Neural cell (in vitro differentiated cells): ENCODE data around the gene NAMPT. TPM values are rescaled to one million over a fixed set of nuclear protein-coding genes. Genes with fewer than 3 reads are reported as not detected.

Experiments used
- H2AFZ ChIP-seq: fragments of 200-600, 300-800 bp; sonication (generic), shearing (Covaris generic); 2 replicates; pipeline ENCODE4 v1.6.0; 2014; ENCODE audit warnings: low read depth, mild to moderate bottlenecking, antibody characterized with exemption, low read length, moderate library complexity
- H3F3A ChIP-seq: fragments of 200-600 bp; shearing (Covaris generic); 2 replicates; pipeline ENCODE4 v1.6.1; 2016; ENCODE audit warnings: mild to moderate bottlenecking, moderate library complexity, mixed read lengths, antibody characterized with exemption, low read length; ENCODE audit not compliant: insufficient read depth, poor library complexity, severe bottlenecking
- H3K27ac ChIP-seq: fragments of 200-600, 300-800 bp; sonication (generic), shearing (Covaris generic); 2 replicates; pipeline ENCODE4 v1.5.1; 2014; ENCODE audit warnings: mild to moderate bottlenecking, low read length, moderate library complexity
- H3K27me3 ChIP-seq: fragments of 300-800, 200-600 bp; sonication (generic), shearing (Covaris generic); 2 replicates; pipeline ENCODE4 v1.6.0; 2014; ENCODE audit warnings: mild to moderate bottlenecking, low read depth, low read length, moderate library complexity; ENCODE audit not compliant: insufficient read depth
- H3K36me3 ChIP-seq: fragments of 300-800, 200-600 bp; sonication (generic), shearing (Covaris generic); 2 replicates; pipeline ENCODE4 v1.5.1; 2014; ENCODE audit warnings: mild to moderate bottlenecking, antibody characterized with exemption, low read length, moderate library complexity; ENCODE audit not compliant: insufficient read depth
- H3K4me2 ChIP-seq: fragments of 300-800, 200-600 bp; sonication (generic), shearing (Covaris generic); 2 replicates; pipeline ENCODE4 v1.6.0; 2014; ENCODE audit warnings: mild to moderate bottlenecking, low read length
- H3K4me3 ChIP-seq: fragments of 300-800, 200-600 bp; sonication (generic), shearing (Covaris generic); 2 replicates; pipeline ENCODE4 v1.5.1; 2014; ENCODE audit warnings: mild to moderate bottlenecking, low read length, moderate library complexity
- H3K79me2 ChIP-seq: fragments of 200-600 bp; shearing (Covaris generic); replicated peaks from 2 replicates; pipeline ENCODE4 v1.6.0; 2014; ENCODE audit warnings: mild to moderate bottlenecking, low read length, moderate library complexity; ENCODE audit not compliant: insufficient read depth
- H3K9ac ChIP-seq: fragments of 300-800, 200-600 bp; sonication (generic), shearing (Covaris generic); 2 replicates; pipeline ENCODE4 v1.6.1; 2016; ENCODE audit warnings: mild to moderate bottlenecking, low read length, mixed read lengths
- H3K9me2 ChIP-seq: fragments of 200-600 bp; shearing (Covaris generic); 2 replicates; pipeline ENCODE4 v1.6.1; 2016; ENCODE audit warnings: mild to moderate bottlenecking, low read length, mixed read lengths; ENCODE audit not compliant: insufficient read depth
- H3K9me3 ChIP-seq: fragments of 200-600, 300-800 bp; sonication (generic), shearing (Covaris generic); 2 replicates; pipeline ENCODE4 v1.6.1; 2016; ENCODE audit warnings: mild to moderate bottlenecking, mixed run types, low read length, moderate library complexity, mixed read lengths
- H4K20me1 ChIP-seq: fragments of 200-600 bp; shearing (Covaris generic); 2 replicates; pipeline ENCODE4 v1.6.1; 2016; ENCODE audit warnings: mild to moderate bottlenecking, mixed run types; ENCODE audit not compliant: insufficient read depth
- EP300 ChIP-seq: fragments of 450-650 bp; conservative IDR thresholded peaks from 2 replicates; pipeline ENCODE4 v1.6.1; 2014; ENCODE audit warnings: antibody characterized with exemption, mild to moderate bottlenecking, moderate library complexity; ENCODE audit not compliant: poor library complexity, severe bottlenecking
- EZH2 ChIP-seq: fragments of 200-600, 300-800 bp; shearing (Covaris generic), sonication (generic); IDR thresholded peaks from 2 replicates; pipeline ENCODE4 v1.6.1; 2014; ENCODE audit warnings: antibody characterized with exemption, low read length, borderline replicate concordance, mild to moderate bottlenecking; ENCODE audit not compliant: insufficient read depth, poor library complexity, severe bottlenecking
- MXI1 ChIP-seq: fragments of 450-650 bp; conservative IDR thresholded peaks from 2 replicates; pipeline ENCODE4 v1.6.1; 2014; ENCODE audit warnings: antibody characterized with exemption, mild to moderate bottlenecking; ENCODE audit not compliant: poor library complexity, severe bottlenecking
- POLR2AphosphoS5 ChIP-seq: IDR thresholded peaks from 2 replicates; pipeline ENCODE4 v1.6.1; 2012
- RAD21 ChIP-seq: fragments of 450-650 bp; conservative IDR thresholded peaks from 2 replicates; pipeline ENCODE4 v1.6.1; 2014; ENCODE audit warnings: antibody characterized with exemption, mild to moderate bottlenecking, moderate library complexity
- SMC3 ChIP-seq: fragments of 450-650 bp; conservative IDR thresholded peaks from 2 replicates; pipeline ENCODE4 v1.6.1; 2014; ENCODE audit warnings: antibody characterized with exemption, mild to moderate bottlenecking, moderate library complexity; ENCODE audit not compliant: poor library complexity
- TAF1 ChIP-seq: IDR thresholded peaks from 2 replicates; pipeline ENCODE4 v1.6.1; 2012; ENCODE audit warnings: low read depth
- polyA minus RNA-seq: library from RNA; depleted of rRNA, polyadenylated mRNA; stranded (reverse); fragments of >200 nt; gene quantifications from 2 replicates; pipeline ENCODE4 v1.2.3, GENCODE V29; 2014
- polyA plus RNA-seq: library from polyadenylated mRNA; depleted of rRNA; stranded (reverse); fragments of >200 nt; gene quantifications from 2 replicates; pipeline ENCODE4 v1.2.3, GENCODE V29; 2014
- TF ChIP-seq, protein P1 (sequence below): IDR thresholded peaks from 2 replicates; pipeline ENCODE4 v1.6.1; 2012; ENCODE audit warnings: borderline replicate concordance
- TF ChIP-seq, protein P2 (sequence below): fragments of 450-650 bp; IDR thresholded peaks from 2 replicates; pipeline ENCODE4 v1.5.1; 2014; ENCODE audit warnings: antibody characterized with exemption, mild to moderate bottlenecking, moderate library complexity; ENCODE audit not compliant: poor library complexity, severe bottlenecking

Gene NAMPT
- polyA plus RNA-seq (32.9 and 34.0 TPM in 2 replicates), polyA minus RNA-seq (81.5 and 81.6 TPM in 2 replicates)

DNA sequence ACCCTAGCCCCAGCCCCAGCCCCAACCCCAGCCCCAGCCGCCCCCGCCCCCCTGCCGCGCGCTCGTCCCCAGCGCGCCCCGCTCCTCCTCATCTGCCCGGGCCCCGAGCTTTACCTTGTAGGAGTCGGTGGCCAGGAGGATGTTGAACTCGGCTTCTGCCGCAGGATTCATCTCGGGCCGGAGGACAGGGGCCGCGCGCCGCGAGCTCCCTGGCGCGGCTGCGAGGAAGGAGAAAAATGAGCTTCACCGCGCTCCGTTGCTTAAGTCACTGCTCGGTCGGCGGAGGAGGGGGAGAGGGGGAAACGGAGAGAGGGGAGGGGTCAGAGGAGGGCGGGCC lies at the start of gene NAMPT:
TSS of gene NAMPT (minus strand) at position 270 of the 337 bp plus-strand sequence. CDS start at position 171, 99 bp downstream.
- Histone ChIP-seq H3F3A (peaks cover 7% of the 10 kb centered on the region), H4K20me1 (no peaks in the 10 kb centered on the region), H3K27me3 (no peaks in the 10 kb centered on the region), H3K4me3 (peak within 1 kb of the TSS; percentile 83), H3K9me2 (no peaks in the 10 kb centered on the region), H3K79me2 (peaks cover 35% of the 10 kb centered on the region), H3K4me2 (peak within 1 kb of the TSS; percentile 65), H3K27ac (peak within 1 kb of the TSS; percentile 91), H2AFZ (peak within 1 kb of the TSS; percentile 84), H3K9ac (peak within 1 kb of the TSS; percentile 88), H3K36me3 (no peaks in the 10 kb centered on the region), H3K9me3 (no peaks in the 10 kb centered on the region)
- TF ChIP-seq MXI1 (no peak), POLR2AphosphoS5 (peak; percentile 92), TAF1 (peak; percentile 90)
- TF ChIP-seq, protein P1, sequence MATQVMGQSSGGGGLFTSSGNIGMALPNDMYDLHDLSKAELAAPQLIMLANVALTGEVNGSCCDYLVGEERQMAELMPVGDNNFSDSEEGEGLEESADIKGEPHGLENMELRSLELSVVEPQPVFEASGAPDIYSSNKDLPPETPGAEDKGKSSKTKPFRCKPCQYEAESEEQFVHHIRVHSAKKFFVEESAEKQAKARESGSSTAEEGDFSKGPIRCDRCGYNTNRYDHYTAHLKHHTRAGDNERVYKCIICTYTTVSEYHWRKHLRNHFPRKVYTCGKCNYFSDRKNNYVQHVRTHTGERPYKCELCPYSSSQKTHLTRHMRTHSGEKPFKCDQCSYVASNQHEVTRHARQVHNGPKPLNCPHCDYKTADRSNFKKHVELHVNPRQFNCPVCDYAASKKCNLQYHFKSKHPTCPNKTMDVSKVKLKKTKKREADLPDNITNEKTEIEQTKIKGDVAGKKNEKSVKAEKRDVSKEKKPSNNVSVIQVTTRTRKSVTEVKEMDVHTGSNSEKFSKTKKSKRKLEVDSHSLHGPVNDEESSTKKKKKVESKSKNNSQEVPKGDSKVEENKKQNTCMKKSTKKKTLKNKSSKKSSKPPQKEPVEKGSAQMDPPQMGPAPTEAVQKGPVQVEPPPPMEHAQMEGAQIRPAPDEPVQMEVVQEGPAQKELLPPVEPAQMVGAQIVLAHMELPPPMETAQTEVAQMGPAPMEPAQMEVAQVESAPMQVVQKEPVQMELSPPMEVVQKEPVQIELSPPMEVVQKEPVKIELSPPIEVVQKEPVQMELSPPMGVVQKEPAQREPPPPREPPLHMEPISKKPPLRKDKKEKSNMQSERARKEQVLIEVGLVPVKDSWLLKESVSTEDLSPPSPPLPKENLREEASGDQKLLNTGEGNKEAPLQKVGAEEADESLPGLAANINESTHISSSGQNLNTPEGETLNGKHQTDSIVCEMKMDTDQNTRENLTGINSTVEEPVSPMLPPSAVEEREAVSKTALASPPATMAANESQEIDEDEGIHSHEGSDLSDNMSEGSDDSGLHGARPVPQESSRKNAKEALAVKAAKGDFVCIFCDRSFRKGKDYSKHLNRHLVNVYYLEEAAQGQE = peak; percentile 75

- Histone ChIP-seq H3K36me3 (no peaks in the 10 kb centered on the region), H3F3A (no peaks in the 10 kb centered on the region), H3K27ac (no peak overlapping the region), H3K4me2 (no peak overlapping the region), H3K9ac (no peak overlapping the region), H3K9me2 (no peaks in the 10 kb centered on the region), H3K9me3 (no peaks in the 10 kb centered on the region), H4K20me1 (no peaks in the 10 kb centered on the region), H2AFZ (no peak overlapping the region), H3K27me3 (no peaks in the 10 kb centered on the region), H3K4me3 (no peak overlapping the region), H3K79me2 (no peaks in the 10 kb centered on the region)
- TF ChIP-seq, protein P2, sequence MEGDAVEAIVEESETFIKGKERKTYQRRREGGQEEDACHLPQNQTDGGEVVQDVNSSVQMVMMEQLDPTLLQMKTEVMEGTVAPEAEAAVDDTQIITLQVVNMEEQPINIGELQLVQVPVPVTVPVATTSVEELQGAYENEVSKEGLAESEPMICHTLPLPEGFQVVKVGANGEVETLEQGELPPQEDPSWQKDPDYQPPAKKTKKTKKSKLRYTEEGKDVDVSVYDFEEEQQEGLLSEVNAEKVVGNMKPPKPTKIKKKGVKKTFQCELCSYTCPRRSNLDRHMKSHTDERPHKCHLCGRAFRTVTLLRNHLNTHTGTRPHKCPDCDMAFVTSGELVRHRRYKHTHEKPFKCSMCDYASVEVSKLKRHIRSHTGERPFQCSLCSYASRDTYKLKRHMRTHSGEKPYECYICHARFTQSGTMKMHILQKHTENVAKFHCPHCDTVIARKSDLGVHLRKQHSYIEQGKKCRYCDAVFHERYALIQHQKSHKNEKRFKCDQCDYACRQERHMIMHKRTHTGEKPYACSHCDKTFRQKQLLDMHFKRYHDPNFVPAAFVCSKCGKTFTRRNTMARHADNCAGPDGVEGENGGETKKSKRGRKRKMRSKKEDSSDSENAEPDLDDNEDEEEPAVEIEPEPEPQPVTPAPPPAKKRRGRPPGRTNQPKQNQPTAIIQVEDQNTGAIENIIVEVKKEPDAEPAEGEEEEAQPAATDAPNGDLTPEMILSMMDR = no peak
- no peak for TF ChIP-seq POLR2AphosphoS5
- TF ChIP-seq MXI1 = no peak
- no peak for TF ChIP-seq SMC3
- no peak for TF ChIP-seq TAF1
- TF ChIP-seq RAD21 = no peak
- TF ChIP-seq, protein P1 = no peak
- TF ChIP-seq EZH2 = no peak
- no peak for TF ChIP-seq EP300
Measured at GRCh38 chr7:106332201-106332600, 47.4 kb upstream of the NAMPT start.
